ENCODE results near the gene RBPJL. TPM values are rescaled to one million over a fixed set of nuclear protein-coding genes. Genes with fewer than 3 reads are reported as not detected.

RBPJL gene
- total RNA-seq, 1 experiment from 2014 or later = not detected

GRCh38 chr20:45313943-45314342 is 7.3 kb downstream of the RBPJL start:
- no peaks in the 10 kb centered on the region for H3K36me3 ChIP-seq (ENCODE audit: insufficient read depth, low read length, poor library complexity, severe bottlenecking)
- no peak for DNase-seq (ENCODE audit: low spot score)
- H3K27ac ChIP-seq (ENCODE audit: low read depth, low read length, poor library complexity, severe bottlenecking) = no peak overlapping the region
- H3K4me3 ChIP-seq (ENCODE audit: low read depth, low read length, poor library complexity, severe bottlenecking) = no peak overlapping the region
- POLR2A ChIA-PET (ENCODE audit: low non-redundant PET) = no interaction called here
- CTCF ChIA-PET = interaction anchor here (0.5 kb wide), 1 partner anchor 951 kb away, joined by 6 read pairs; no protein-coding TSS in a partner anchor
- intact Hi-C loops (cut with micrococcal nuclease; ENCODE audit: unreplicated experiment) = no loop called here
- H3K27me3 ChIP-seq (replicated peaks; ENCODE audit: insufficient read depth, low read depth, low read length, poor library complexity) = peaks cover 4% of the 10 kb centered on the region
- peaks cover 1% of the 10 kb centered on the region for H3K4me1 ChIP-seq (ENCODE audit: insufficient read depth, low read length, poor library complexity, severe bottlenecking)
- TF ChIP-seq CTCF (conservative IDR thresholded peaks at IDR 0.05; ENCODE audit: low read depth, low read length) (no peak), EZH2 (IDR thresholded peaks at IDR 0.05; ENCODE audit: borderline replicate concordance, low read depth, low read length, poor library complexity, severe bottlenecking) (no peak)
- H3K9me3 ChIP-seq (ENCODE audit: low read depth, low read length, poor library complexity, severe bottlenecking) = no peaks in the 10 kb centered on the region
- BruUV-seq (replicated peaks) = no TSS peak

DNA sequence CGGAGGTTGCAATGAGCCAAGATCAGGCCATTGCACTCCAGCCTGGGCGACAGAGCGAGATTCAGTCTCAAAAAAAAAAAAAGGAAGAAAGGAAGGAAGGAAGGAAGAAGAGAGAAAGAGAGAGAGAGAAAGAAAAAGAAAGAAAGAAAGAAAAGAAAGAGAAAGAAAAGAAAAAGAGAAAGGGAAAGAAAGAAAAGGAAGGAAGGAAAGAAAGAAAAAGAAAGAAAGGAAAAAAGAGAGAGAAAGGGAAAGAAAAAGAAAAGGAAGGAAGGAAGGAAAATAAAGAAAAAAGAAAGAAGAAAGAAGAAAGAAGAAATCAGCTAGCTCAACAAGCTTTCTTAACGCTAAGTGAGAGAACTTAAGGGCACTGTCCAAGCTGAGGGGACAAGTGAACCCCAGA is 9.0 kb downstream of the RBPJL start:
- POLR2A ChIA-PET (ENCODE audit: low non-redundant PET) = no interaction called here
- Histone ChIP-seq H3K9me3 (ENCODE audit: low read depth, low read length, poor library complexity, severe bottlenecking) (no peaks in the 10 kb centered on the region), H3K27me3 (replicated peaks; ENCODE audit: insufficient read depth, low read depth, low read length, poor library complexity) (peaks cover 4% of the 10 kb centered on the region), H3K4me1 (ENCODE audit: insufficient read depth, low read length, poor library complexity, severe bottlenecking) (peaks cover 7% of the 10 kb centered on the region), H3K27ac (ENCODE audit: low read depth, low read length, poor library complexity, severe bottlenecking) (no peak overlapping the region), H3K4me3 (ENCODE audit: low read depth, low read length, poor library complexity, severe bottlenecking) (no peak overlapping the region), H3K36me3 (ENCODE audit: insufficient read depth, low read length, poor library complexity, severe bottlenecking) (no peaks in the 10 kb centered on the region)
- no TSS peak for BruUV-seq (replicated peaks)
- no peak for TF ChIP-seq CTCF (conservative IDR thresholded peaks at IDR 0.05; ENCODE audit: low read depth, low read length)
- no peak for TF ChIP-seq EZH2 (IDR thresholded peaks at IDR 0.05; ENCODE audit: borderline replicate concordance, low read depth, low read length, poor library complexity, severe bottlenecking)
- intact Hi-C loops (cut with micrococcal nuclease; ENCODE audit: unreplicated experiment) = loop anchor here (5.0 kb wide), 1 partner anchor 457 kb away; no protein-coding TSS in a partner anchor
- no peak for DNase-seq (ENCODE audit: low spot score)
- CTCF ChIA-PET = interaction anchor here (1.0 kb wide), 1 partner anchor 58 kb away, joined by 3 read pairs; no protein-coding TSS in a partner anchor

- intact Hi-C loops (cut with micrococcal nuclease; ENCODE audit: unreplicated experiment) = loop anchor here (5.0 kb wide), 1 partner anchor 456 kb away; no protein-coding TSS in a partner anchor
- no peaks in the 10 kb centered on the region for H3K36me3 ChIP-seq (ENCODE audit: insufficient read depth, low read length, poor library complexity, severe bottlenecking)
- TF ChIP-seq CTCF (conservative IDR thresholded peaks at IDR 0.05; ENCODE audit: low read depth, low read length) (no peak), EZH2 (IDR thresholded peaks at IDR 0.05; ENCODE audit: borderline replicate concordance, low read depth, low read length, poor library complexity, severe bottlenecking) (no peak)
- H3K4me1 ChIP-seq (ENCODE audit: insufficient read depth, low read length, poor library complexity, severe bottlenecking) = peaks cover 7% of the 10 kb centered on the region
- H3K27ac ChIP-seq (ENCODE audit: low read depth, low read length, poor library complexity, severe bottlenecking) = no peak overlapping the region
- H3K27me3 ChIP-seq (replicated peaks; ENCODE audit: insufficient read depth, low read depth, low read length, poor library complexity) = peaks cover 4% of the 10 kb centered on the region
- ChIA-PET CTCF (interaction anchor here (1.0 kb wide), 1 partner anchor 58 kb away, joined by 3 read pairs; no protein-coding TSS in a partner anchor), POLR2A (ENCODE audit: low non-redundant PET) (no interaction called here)
- H3K4me3 ChIP-seq (ENCODE audit: low read depth, low read length, poor library complexity, severe bottlenecking) = no peak overlapping the region
- H3K9me3 ChIP-seq (ENCODE audit: low read depth, low read length, poor library complexity, severe bottlenecking) = no peaks in the 10 kb centered on the region
- BruUV-seq (replicated peaks) = no TSS peak
- DNase-seq (ENCODE audit: low spot score) = no peak
Observed at GRCh38 chr20:45316150-45317080, 9.8 kb downstream of the RBPJL start.

Data from A673 (cell line).